Uterus (tissue), 4 donors: ENCODE results near the gene GHRL. TPM values are rescaled to one million over a fixed set of nuclear protein-coding genes. Genes with fewer than 3 reads are reported as not detected.

Experiments
- DNase-seq, 2 donors: peaks; one replicate each; pipeline ENCODE4 v3.0.0-alpha.2; 2019 to 2020
- H3K27ac ChIP-seq, 2 donors: fragments of 200-600 bp; sonication (generic); 1 replicate in 1 of 2; 2 replicates in 1 of 2; pipeline ENCODE4 v1.5.1; 2016 to 2018
- H3K27me3 ChIP-seq, 2 donors: fragments of 200-600 bp; sonication (generic); one replicate each; pipeline ENCODE4 v1.5.1; 2018 to 2019; ENCODE audit warnings: control low read depth in 1 of 2
- H3K36me3 ChIP-seq, 2 donors: fragments of 200-600 bp; sonication (generic); one replicate each; pipeline ENCODE4 v1.5.1; 2019; ENCODE audit warnings: control low read depth in 1 of 2
- H3K4me1 ChIP-seq, 2 donors: fragments of 200-600 bp; sonication (generic); one replicate each; pipeline ENCODE4 v1.5.1; 2018 to 2019; ENCODE audit warnings: control low read depth in 1 of 2
- H3K4me3 ChIP-seq, 2 donors: fragments of 200-600 bp; sonication (generic); 1 replicate in 1 of 2; 2 replicates in 1 of 2; pipeline ENCODE4 v1.5.1; 2018 to 2019; ENCODE audit warnings: mild to moderate bottlenecking in 1 of 2
- H3K9me3 ChIP-seq, 2 donors: fragments of 200-600 bp; sonication (generic); one replicate each; pipeline ENCODE4 v1.5.1; 2019; ENCODE audit warnings: control low read depth in 1 of 2
- POLR2A ChIP-seq, 2 donors: fragments of 450-650 bp; IDR thresholded peaks; one replicate each; pipeline ENCODE4 v1.6.1; 2016; ENCODE audit warnings: antibody characterized with exemption in 2 of 2, mild to moderate bottlenecking in 1 of 2, moderate library complexity in 1 of 2
- intact Hi-C: fragments of 100-400 bp; cut with DNase I; formaldehyde crosslinking; loops from one replicate; pipeline ENCODE4 v1.15.1; 2023; ENCODE audit warnings: low total_unique reads
- total RNA-seq, 4 donors: library from RNA; depleted of rRNA in 3 of 4; stranded (reverse); fragments of >200 nt in 3 of 4; gene quantifications; one replicate each; pipeline versions ENCODE4 v1.1.0 to v1.2.4, GENCODE V29; 2014 to 2023
- TF ChIP-seq, protein P1 (sequence below), 4 experiments: fragments of 200-600 bp in 2 of 4; fragments of 450-650 bp in 2 of 4; sonication (generic) in 2 of 4; IDR thresholded peaks; one replicate each; pipeline ENCODE4 v1.5.1; 2016 to 2019; ENCODE audit warnings: antibody characterized with exemption in 4 of 4, mild to moderate bottlenecking in 2 of 4, moderate library complexity in 1 of 4
- donor health status: DM: yes; HTN: yes; CAD: no.

The GHRL gene
- total RNA-seq, 4 donors from 2014 or later: 7.9 TPM; not detected in 3

- H3K4me3 ChIP-seq: no peak overlapping the region
- TF ChIP-seq, protein P1, sequence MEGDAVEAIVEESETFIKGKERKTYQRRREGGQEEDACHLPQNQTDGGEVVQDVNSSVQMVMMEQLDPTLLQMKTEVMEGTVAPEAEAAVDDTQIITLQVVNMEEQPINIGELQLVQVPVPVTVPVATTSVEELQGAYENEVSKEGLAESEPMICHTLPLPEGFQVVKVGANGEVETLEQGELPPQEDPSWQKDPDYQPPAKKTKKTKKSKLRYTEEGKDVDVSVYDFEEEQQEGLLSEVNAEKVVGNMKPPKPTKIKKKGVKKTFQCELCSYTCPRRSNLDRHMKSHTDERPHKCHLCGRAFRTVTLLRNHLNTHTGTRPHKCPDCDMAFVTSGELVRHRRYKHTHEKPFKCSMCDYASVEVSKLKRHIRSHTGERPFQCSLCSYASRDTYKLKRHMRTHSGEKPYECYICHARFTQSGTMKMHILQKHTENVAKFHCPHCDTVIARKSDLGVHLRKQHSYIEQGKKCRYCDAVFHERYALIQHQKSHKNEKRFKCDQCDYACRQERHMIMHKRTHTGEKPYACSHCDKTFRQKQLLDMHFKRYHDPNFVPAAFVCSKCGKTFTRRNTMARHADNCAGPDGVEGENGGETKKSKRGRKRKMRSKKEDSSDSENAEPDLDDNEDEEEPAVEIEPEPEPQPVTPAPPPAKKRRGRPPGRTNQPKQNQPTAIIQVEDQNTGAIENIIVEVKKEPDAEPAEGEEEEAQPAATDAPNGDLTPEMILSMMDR (IDR thresholded peaks at IDR 0.05): peak in 1 of 4 experiments; percentile 35
- no peak for TF ChIP-seq POLR2A (IDR thresholded peaks at IDR 0.05)
- intact Hi-C loops: no loop called here
- no peaks in the 10 kb centered on the region for H3K36me3 ChIP-seq
- H3K27ac ChIP-seq: no peak overlapping the region
- DNase-seq: peak in 1 of 2 donors; percentile 53
- no peaks in the 10 kb centered on the region for H3K9me3 ChIP-seq
- H3K4me1 ChIP-seq: no peaks in the 10 kb centered on the region
- no peaks in the 10 kb centered on the region for H3K27me3 ChIP-seq
Observed at GRCh38 chr3:10286596-10287295, 6.0 kb downstream of the GHRL start.

DNA sequence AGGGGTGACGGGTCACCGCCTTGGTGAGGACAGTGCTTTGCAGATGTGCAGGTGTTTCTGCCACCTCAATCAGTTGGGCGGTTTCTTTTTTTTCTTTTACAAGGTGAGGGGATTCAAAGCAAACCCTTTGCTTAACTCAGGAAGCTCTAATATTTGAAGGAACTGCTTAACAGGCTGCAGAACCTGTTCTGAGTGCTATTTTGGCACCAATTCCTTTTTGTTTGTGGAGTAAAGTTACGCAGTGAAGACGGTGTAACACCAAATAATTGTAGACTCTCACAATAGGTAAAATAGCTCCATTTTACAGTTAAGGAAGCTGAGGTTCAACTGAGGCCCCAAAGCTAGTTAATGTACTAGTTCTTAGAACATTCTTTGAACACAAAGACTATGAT is 6.6 kb downstream of the GHRL start:
- intact Hi-C loops: no loop called here
- H3K9me3 ChIP-seq: no peaks in the 10 kb centered on the region
- H3K36me3 ChIP-seq: no peaks in the 10 kb centered on the region
- H3K27me3 ChIP-seq: no peaks in the 10 kb centered on the region
- no peaks in the 10 kb centered on the region for H3K4me1 ChIP-seq
- TF ChIP-seq POLR2A (IDR thresholded peaks at IDR 0.05): no peak
- TF ChIP-seq, protein P1 (IDR thresholded peaks at IDR 0.05): no peak
- no peak for DNase-seq
- no peak overlapping the region for H3K27ac ChIP-seq
- no peak overlapping the region for H3K4me3 ChIP-seq

DNA sequence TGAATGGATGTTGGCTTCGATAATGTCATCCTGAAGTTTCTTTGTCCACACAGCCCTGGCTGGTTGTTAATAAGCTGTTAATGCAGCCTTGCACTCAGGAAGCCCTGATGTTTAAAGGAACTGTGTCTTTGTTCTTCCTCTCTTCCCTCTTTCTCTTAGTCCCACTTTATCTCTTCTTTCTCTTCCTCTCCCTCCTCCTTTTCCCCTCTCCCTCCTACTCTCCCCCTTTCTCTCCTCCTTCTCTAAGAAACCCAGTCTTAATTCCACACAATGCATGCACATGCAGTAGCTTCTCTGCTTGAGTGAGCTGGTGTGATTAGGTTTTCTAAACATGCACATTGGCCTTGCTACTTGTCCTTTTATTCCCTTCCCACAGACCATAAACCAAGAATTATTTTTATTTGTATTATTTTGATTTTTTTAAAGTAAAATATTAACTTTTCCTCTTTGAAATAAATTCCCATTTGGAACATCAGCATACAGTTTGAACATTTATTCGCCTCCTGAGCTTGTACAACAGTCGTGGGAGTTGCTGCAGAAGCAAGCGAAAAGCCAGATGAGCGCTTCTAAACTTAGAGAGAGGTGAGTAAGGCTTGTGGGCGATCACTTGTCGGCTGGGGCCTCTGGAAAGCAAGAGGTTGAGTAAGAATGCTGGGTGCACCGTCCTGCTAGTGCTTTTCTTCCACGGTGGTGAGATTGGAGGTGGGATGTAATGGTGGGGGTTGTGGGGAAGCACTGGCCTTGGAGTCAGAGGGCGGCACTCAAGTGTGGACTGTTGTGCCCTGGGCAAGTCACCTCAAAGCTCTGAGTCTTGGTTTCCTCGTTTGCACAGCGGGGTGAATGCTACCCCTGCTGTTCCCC is 7.2 kb downstream of the GHRL start:
- H3K27me3 ChIP-seq: no peaks in the 10 kb centered on the region
- no peak for TF ChIP-seq POLR2A (IDR thresholded peaks at IDR 0.05)
- TF ChIP-seq, protein P1 (IDR thresholded peaks at IDR 0.05): no peak
- no peaks in the 10 kb centered on the region for H3K4me1 ChIP-seq
- no peak for DNase-seq
- no peaks in the 10 kb centered on the region for H3K9me3 ChIP-seq
- intact Hi-C loops: no loop called here
- no peak overlapping the region for H3K4me3 ChIP-seq
- H3K27ac ChIP-seq: no peak overlapping the region
- no peaks in the 10 kb centered on the region for H3K36me3 ChIP-seq

GRCh38 chr3:10284496-10284895 is 8.3 kb downstream of the GHRL start:
- no peaks in the 10 kb centered on the region for H3K27me3 ChIP-seq
- H3K27ac ChIP-seq: no peak overlapping the region
- intact Hi-C loops: no loop called here
- H3K4me3 ChIP-seq: no peak overlapping the region
- no peaks in the 10 kb centered on the region for H3K9me3 ChIP-seq
- H3K4me1 ChIP-seq: no peaks in the 10 kb centered on the region
- H3K36me3 ChIP-seq: no peaks in the 10 kb centered on the region
- TF ChIP-seq, protein P1 (IDR thresholded peaks at IDR 0.05): no peak
- TF ChIP-seq POLR2A (IDR thresholded peaks at IDR 0.05): no peak
- no peak for DNase-seq

DNA sequence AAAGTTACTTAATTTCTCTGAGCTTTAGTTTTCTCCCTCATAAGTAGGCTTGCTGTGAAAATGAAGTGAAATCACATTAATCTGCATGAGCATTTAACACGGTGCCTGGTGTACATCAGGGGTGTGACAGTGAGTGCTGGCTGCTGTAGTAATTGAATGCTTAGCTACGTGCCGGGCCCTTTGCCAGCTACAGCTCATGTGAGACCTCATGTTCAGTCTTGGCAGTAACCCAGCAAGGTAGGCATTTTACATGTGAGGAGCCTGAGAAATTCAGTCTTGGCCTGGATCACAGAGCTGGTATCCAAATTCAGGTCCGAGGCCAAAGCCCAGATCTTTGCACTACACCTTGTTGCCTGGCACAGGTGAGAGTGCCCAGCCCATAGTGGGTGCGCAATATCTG is 9.1 kb downstream of the GHRL start:
- no peak overlapping the region for H3K4me3 ChIP-seq
- no peaks in the 10 kb centered on the region for H3K9me3 ChIP-seq
- no peak for DNase-seq
- no peak overlapping the region for H3K27ac ChIP-seq
- no peaks in the 10 kb centered on the region for H3K27me3 ChIP-seq
- H3K4me1 ChIP-seq: no peaks in the 10 kb centered on the region
- TF ChIP-seq POLR2A (IDR thresholded peaks at IDR 0.05): no peak
- TF ChIP-seq, protein P1 (IDR thresholded peaks at IDR 0.05): no peak
- no peaks in the 10 kb centered on the region for H3K36me3 ChIP-seq
- intact Hi-C loops: no loop called here
